DMS79 (cell line): Measurements from ENCODE around the gene CLDN16.

Experiments
- DNase-seq: peaks from one replicate; lab custom pipeline; 2025; lab: John Stamatoyannopoulos, UW

CLDN16 gene

GRCh38 chr3:190442240-190442639, 54.3 kb downstream of the CLDN16 start:
- DNase-seq, result no peak

DNA sequence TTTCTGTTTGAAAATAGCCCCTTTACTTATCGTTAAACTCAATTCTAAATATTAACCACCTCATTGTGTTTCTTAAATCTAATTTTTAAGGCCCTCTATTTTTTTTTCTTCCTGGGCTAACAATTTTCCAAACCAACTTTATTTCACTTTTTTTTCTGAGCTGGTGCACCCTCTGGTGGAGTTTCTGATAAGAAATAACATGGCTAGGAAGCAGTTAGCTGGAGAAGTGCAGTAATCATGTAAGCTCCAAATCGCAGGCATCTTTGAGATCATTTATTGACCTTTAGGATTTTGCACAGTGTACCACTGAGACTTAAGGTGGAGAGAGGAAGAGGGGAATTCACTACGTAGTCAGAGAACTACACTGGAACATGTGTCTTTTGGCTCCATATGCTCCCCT, 55.3 kb downstream of the CLDN16 start:
- no peak for DNase-seq

DNA sequence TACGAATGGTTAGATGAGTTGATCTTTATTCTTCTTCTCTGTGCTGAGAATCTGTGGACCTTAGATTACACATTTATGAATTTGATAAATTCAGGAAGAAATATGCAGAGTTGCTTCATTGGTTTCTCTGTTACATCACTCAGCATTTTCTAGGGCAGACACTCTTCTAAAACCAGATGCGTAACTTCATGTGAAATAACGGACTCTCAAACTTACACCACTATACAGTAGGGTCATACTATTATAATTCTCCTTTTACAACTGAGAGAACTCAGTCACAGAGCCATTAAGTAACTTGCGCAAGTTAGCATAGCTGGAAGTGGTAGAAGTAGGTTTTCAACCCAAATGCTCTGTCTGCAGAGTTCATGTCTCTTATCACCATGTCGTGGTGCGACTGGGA, 56.0 kb downstream of the CLDN16 start:
- DNase-seq, result no peak

DNA sequence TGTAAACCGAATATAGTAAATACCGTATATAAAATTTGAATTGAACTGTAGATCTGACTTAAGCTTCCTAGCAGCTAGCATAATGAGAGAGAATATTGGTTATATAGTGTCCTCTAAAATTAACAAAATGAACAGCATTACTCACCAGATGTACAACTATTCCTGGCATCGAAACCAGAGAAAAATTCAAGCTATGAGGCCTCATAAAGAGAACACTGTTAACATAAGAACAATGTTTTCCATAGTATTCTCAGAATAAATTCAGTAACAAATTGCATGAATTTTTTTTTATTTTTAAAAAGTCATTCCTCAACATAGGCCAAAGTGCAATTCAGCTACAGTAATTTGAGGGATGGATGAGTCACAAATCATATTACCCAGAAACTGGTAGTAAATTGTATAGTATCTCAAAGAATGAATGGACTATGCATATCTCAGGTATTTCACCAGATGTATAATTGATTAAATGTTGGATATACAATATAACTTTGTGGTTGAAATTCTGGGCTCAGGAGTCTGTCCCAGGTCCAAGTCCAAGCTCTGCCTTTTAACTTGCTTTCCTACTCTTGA, 56.7 kb downstream of the CLDN16 start:
- DNase-seq, result no peak

GRCh38 chr3:190446573-190447279, 58.8 kb downstream of the CLDN16 start:
- no peak for DNase-seq

DNA sequence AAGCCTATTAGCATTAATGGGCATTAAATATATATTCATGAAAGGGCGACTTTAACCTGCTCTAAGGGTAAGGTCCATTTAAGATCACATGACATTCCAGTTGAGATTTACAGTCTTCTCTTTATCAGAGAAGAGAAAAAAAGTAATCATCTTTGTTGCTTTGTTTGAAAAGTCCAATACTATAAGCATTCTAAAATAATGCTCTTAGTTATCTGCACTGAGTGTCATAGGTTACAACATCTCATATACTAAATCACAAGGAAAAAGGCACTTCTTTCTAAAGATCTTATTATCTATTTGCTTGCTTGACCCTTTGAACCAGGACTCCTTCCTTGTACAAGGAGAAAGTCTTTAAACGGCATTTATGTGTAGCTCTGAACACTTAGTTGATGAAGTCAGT, 60.3 kb downstream of the CLDN16 start:
- no peak for DNase-seq

- DNase-seq, result no peak
These were observed 61.8 kb downstream of the CLDN16 start, which contains the start of gene TMEM207 for GRCh38 chr3:190449801-190450200. Gene TMEM207 (minus strand): TSS chr3:190449901. CDS start chr3:190449809, 92 bp downstream.

DNA sequence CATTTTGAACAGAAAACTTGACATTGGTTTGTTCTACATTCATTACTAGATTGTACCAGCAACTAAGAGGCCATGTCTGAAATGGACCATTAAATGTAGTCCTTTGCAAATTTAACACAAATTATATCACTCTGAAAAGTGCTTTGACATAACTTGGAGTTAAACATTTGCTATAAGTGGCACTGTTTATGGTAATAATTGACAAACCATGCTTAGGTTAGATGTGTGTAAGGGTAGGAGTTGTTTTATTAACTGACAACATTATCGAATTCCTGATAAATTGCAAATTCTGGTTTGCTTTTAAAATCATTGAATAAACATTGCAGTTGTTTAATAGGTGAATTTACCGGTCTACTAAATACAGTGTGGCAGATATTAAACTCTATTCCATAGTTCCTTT, 67.9 kb downstream of the CLDN16 start:
- DNase-seq, result no peak

- DNase-seq, result no peak
These were observed 68.8 kb downstream of the CLDN16 start for GRCh38 chr3:190456770-190457169.

GRCh38 chr3:190458040-190458439, 70.1 kb downstream of the CLDN16 start:
- no peak for DNase-seq
